KMS-11 (cell line): ENCODE data around the gene KYAT1.
"Not testable (repeated sequence)": the region's sequence is repeated elsewhere in the genome, so short reads cannot be mapped to it uniquely, and the experiment has no call there.

Source experiments
- H2AFZ ChIP-seq: fragments of 200-600 bp; sonication (generic); 2 replicates; pipeline ENCODE4 v1.6.1; 2016; ENCODE audit warnings: antibody characterized with exemption, mixed run types, low read depth
- H3K27ac ChIP-seq: fragments of 200-600 bp; sonication (generic); 2 replicates; pipeline ENCODE4 v1.6.1; 2016; ENCODE audit warnings: mild to moderate bottlenecking, mixed run types
- H3K27me3 ChIP-seq: fragments of 200-600 bp; sonication (generic); 2 replicates; pipeline ENCODE4 v1.6.1; 2017; ENCODE audit warnings: mild to moderate bottlenecking, low read depth, mixed run types, moderate library complexity; ENCODE audit not compliant: insufficient read depth
- H3K36me3 ChIP-seq: fragments of 200-600 bp; sonication (generic); 2 replicates; pipeline ENCODE4 v1.6.1; 2017; ENCODE audit warnings: mild to moderate bottlenecking, mixed run types; ENCODE audit not compliant: insufficient read depth
- H3K4me1 ChIP-seq: fragments of 200-600 bp; sonication (generic); 2 replicates; pipeline ENCODE4 v1.6.1; 2016; ENCODE audit warnings: mild to moderate bottlenecking, low read depth, mixed run types; ENCODE audit not compliant: poor library complexity, severe bottlenecking
- H3K4me2 ChIP-seq: fragments of 200-600 bp; sonication (generic); 2 replicates; pipeline ENCODE4 v1.7.0; 2016; ENCODE audit warnings: mild to moderate bottlenecking, mixed run types
- H3K4me3 ChIP-seq: fragments of 200-600 bp; sonication (generic); IDR thresholded peaks from 2 replicates; pipeline ENCODE4 v1.6.1; 2017; ENCODE audit warnings: low read depth, low read length, mixed read lengths; ENCODE audit not compliant: insufficient read depth
- H3K79me2 ChIP-seq: fragments of 200-600 bp; sonication (generic); 2 replicates; pipeline ENCODE4 v1.6.1; 2016; ENCODE audit warnings: low read depth, mixed run types; ENCODE audit not compliant: insufficient read depth
- H3K9ac ChIP-seq: fragments of 200-600 bp; sonication (generic); 2 replicates; pipeline ENCODE4 v1.6.1; 2016; ENCODE audit warnings: mild to moderate bottlenecking, mixed run types
- H4K20me1 ChIP-seq: fragments of 200-600 bp; sonication (generic); 2 replicates; pipeline ENCODE4 v1.6.1; 2016; ENCODE audit warnings: mild to moderate bottlenecking, mixed run types; ENCODE audit not compliant: insufficient read depth
- TF ChIP-seq, protein P1 (sequence below): fragments of 200-600 bp; sonication (generic); conservative IDR thresholded peaks from 2 replicates; pipeline ENCODE4 v1.6.1; 2017; ENCODE audit warnings: low read depth, mild to moderate bottlenecking, antibody characterized with exemption, low read length, moderate library complexity, mixed read lengths

KYAT1 gene

DNA sequence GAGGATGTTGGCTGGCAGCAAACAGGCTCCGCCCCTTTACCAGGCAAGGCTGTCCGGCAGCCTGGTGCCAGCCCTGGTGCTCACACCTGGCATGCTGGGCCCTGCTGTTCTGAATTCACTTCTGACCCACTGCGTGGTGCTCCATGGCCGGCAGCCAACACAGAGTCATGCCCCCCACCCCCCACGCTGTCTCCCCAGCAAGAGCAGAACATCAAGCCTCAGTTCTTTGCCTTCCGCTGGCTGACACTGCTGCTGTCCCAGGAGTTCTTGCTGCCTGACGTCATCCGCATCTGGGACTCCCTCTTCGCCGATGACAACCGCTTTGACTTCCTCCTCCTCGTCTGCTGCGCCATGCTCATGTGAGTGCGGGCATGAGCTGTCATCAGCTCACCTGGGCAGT is 76.1 kb downstream of the KYAT1 start:
- H3K4me1 ChIP-seq = no peaks in the 10 kb centered on the region
- no peaks in the 10 kb centered on the region; the same call in 1 of the 2 replicates for H3K36me3 ChIP-seq
- no peak overlapping the region for H3K4me3 ChIP-seq

GRCh38 chr9:128802482-128802881 is 79.3 kb downstream of the KYAT1 start:
- Histone ChIP-seq H3K9ac (no peak overlapping the region), H3K79me2 (no peaks in the 10 kb centered on the region), H3K36me3 (no peaks in the 10 kb centered on the region; the same call in 1 of the 2 replicates), H4K20me1 (no peaks in the 10 kb centered on the region), H3K4me3 (no peak overlapping the region), H3K4me1 (no peaks in the 10 kb centered on the region), H2AFZ (no peak overlapping the region), H3K4me2 (no peak overlapping the region), H3K27ac (no peak overlapping the region), H3K27me3 (no peaks in the 10 kb centered on the region)
- TF ChIP-seq, protein P1, sequence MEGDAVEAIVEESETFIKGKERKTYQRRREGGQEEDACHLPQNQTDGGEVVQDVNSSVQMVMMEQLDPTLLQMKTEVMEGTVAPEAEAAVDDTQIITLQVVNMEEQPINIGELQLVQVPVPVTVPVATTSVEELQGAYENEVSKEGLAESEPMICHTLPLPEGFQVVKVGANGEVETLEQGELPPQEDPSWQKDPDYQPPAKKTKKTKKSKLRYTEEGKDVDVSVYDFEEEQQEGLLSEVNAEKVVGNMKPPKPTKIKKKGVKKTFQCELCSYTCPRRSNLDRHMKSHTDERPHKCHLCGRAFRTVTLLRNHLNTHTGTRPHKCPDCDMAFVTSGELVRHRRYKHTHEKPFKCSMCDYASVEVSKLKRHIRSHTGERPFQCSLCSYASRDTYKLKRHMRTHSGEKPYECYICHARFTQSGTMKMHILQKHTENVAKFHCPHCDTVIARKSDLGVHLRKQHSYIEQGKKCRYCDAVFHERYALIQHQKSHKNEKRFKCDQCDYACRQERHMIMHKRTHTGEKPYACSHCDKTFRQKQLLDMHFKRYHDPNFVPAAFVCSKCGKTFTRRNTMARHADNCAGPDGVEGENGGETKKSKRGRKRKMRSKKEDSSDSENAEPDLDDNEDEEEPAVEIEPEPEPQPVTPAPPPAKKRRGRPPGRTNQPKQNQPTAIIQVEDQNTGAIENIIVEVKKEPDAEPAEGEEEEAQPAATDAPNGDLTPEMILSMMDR = no peak

More for the DNA sequence above, 76.1 kb downstream of the KYAT1 start:
- Histone ChIP-seq H3K79me2 (no peaks in the 10 kb centered on the region), H3K9ac (no peak overlapping the region), H3K4me2 (no peak overlapping the region), H3K27me3 (no peaks in the 10 kb centered on the region), H4K20me1 (no peaks in the 10 kb centered on the region), H2AFZ (no peak overlapping the region), H3K27ac (no peak overlapping the region)
- TF ChIP-seq, protein P1 = no peak

- H3K27me3 ChIP-seq = no peaks in the 10 kb centered on the region
- H3K4me2 ChIP-seq = no peak overlapping the region
- no peaks in the 10 kb centered on the region for H3K4me1 ChIP-seq
- H3K4me3 ChIP-seq = no peak overlapping the region
- H2AFZ ChIP-seq = no peak overlapping the region
- TF ChIP-seq, protein P1 = no peak
- H3K36me3 ChIP-seq = no peaks in the 10 kb centered on the region; the same call in 1 of the 2 replicates
- no peaks in the 10 kb centered on the region for H3K79me2 ChIP-seq
- no peak overlapping the region for H3K9ac ChIP-seq
- no peaks in the 10 kb centered on the region for H4K20me1 ChIP-seq
- no peak overlapping the region for H3K27ac ChIP-seq
These were observed 81.7 kb downstream of the KYAT1 start for GRCh38 chr9:128800061-128800460.

- no peaks in the 10 kb centered on the region for H4K20me1 ChIP-seq
- no peaks in the 10 kb centered on the region for H3K79me2 ChIP-seq
- H2AFZ ChIP-seq = no peak overlapping the region
- no peaks in the 10 kb centered on the region for H3K4me1 ChIP-seq
- TF ChIP-seq, protein P1 = no peak
- H3K4me3 ChIP-seq = no peak overlapping the region
- no peak overlapping the region for H3K4me2 ChIP-seq
- H3K27me3 ChIP-seq = no peaks in the 10 kb centered on the region
- no peak overlapping the region for H3K27ac ChIP-seq
- no peak overlapping the region for H3K9ac ChIP-seq
- H3K36me3 ChIP-seq = no peaks in the 10 kb centered on the region; the same call in 1 of the 2 replicates
These were observed 82.9 kb downstream of the KYAT1 start for GRCh38 chr9:128798896-128799295.

DNA sequence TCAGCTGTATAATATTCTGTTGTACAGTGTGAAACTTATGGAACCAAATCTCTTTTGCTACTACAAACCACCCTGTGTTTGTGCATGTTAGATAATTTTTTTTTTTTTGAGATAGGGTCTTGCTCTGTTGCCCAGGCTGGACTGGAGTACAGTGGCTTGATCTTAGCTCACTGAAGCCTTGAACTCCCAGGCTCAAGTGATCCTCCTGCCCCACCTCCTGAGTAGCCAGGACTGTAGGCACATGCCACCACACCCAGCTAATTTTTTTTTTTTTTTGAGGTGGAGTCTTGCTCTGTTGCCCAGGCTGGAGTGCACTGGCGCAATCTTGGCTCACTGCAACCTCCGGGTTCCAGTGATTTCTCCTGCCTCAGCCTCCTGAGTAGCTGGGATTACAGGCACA is 86.8 kb downstream of the KYAT1 start:
- not testable (repeated sequence) for H2AFZ ChIP-seq, H3K79me2 ChIP-seq, H3K4me3 ChIP-seq, H3K36me3 ChIP-seq, H3K27me3 ChIP-seq, H3K9ac ChIP-seq, H3K27ac ChIP-seq, H4K20me1 ChIP-seq, H3K4me2 ChIP-seq, H3K4me1 ChIP-seq
